Kidney capillary endothelial cell (primary cell): ENCODE results near the gene DGKD.

ENCODE experiments used
- DNase-seq: peaks from one replicate; pipeline ENCODE4 v3.0.0-alpha.2; 2018; ENCODE audit warnings: low spot score

Gene DGKD

GRCh38 chr2:233501198-233502076 is 147.1 kb downstream of the DGKD start:
- DNase-seq: no peak

DNA sequence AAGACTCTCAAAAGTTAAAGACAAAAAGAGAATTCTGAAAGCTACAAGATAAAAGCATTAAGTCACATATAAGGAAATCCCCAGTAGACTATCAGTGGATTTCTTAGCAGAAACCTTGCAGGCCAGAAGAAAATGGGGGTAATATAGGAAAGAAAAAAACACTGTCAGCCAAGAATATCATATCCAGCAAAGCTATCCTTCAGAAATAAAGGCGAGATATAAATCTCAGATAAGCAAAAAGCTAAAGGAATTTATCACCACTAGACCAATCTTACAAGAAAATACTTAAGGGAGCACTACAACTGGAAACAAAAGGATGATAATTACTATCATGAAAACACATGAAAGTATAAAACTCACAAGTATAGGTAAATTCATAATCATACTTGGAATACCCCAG is 149.2 kb downstream of the DGKD start:
- no peak for DNase-seq

DNA sequence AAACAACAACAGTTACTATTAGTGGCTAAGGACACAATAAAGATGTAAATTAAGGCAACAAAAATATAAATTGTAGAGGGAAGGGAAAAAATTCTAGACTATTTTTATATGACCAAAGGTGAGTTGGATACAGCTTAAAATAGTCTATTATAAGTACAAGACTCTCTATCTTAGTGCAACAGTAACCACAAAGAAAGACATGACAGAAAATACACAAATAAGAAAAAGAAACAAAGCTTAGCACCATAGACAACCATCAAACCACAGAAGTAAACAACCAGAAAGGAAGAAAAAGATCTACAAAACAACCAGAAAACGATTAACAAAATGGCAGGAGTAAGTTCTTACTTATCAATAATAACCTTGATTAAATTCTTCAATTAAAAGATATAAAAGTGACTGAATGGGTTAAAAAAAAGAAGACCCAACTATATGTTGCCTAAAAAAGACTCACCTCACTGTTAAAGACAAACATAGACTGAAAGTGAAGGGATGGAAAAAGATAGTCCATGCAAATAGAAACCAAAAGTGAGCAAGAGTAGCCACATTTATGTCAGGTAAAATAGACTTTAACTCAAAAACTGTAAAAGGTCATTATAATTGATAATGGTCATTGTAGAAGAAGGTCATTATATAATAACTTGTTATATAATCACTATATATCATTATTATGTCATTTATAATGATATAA is 149.8 kb downstream of the DGKD start:
- DNase-seq: no peak

DNA sequence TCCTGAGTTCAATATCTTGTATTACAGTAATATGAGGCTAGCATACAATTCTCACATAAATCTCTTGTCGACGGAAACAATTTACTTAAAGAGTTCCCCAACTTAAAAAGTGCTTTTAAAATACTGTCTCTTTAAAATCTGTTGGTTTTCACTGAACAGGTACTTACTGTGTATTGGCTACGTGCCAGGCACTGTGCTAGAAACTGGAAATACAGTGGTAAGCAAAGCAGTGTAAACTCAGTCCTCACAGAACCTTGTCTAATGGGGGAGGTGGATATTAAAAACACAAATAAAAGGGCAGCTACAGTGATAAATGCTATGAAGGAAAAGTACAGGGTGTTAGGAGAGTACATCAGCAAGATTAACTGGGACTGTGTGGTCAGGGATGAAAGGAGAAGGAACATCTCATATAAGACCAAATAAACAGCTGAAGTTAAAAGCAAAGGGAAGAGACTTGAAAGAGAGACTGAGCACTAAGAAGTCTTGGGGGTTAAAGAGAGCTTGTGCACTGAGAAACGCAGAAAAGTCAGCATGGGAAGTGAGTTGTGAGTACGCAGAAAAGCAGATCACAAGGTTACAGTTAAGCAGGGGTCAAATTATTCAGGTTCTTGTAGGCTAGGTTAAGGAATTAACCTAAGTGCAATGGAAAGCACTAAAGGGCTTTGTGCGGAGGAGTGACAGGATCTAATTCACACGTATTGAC is 159.8 kb downstream of the DGKD start:
- DNase-seq: no peak

- DNase-seq: no peak
Observed at GRCh38 chr2:233519787-233520611, 165.7 kb downstream of the DGKD start.
